GM12892 (cell line): ENCODE measurements around the gene SMR3A.

Experiments
- POLR2A ChIP-seq: IDR thresholded peaks from 2 replicates; pipeline ENCODE4 v1.6.1; 2011; ENCODE audit warnings: low read depth, low read length, control low read depth
- TAF1 ChIP-seq: IDR thresholded peaks from 2 replicates; pipeline ENCODE4 v1.6.1; 2011; ENCODE audit warnings: low read depth, mild to moderate bottlenecking, control low read depth, low read length, borderline replicate concordance

DNA sequence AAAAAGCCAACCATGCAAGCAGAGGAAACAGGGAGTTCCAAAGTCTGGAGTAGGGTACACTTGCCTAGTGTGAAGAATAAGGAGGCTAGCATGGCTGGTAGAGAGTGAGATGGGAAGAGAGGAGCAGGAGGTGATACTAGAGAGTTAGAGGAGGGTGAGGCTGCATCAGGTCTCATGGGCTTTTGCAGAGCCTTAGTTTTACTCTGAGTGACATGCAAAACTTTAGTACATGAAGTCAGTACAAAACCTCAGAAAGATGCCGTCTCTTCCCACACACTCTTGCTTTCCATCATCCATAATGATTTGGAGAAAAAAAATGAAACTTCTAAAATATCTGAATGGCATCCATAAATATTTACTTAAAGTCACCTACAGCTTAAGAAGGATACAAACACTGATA is 42.2 kb downstream of the SMR3A start:
- no peak for TF ChIP-seq POLR2A
- no peak for TF ChIP-seq TAF1
